Dermis microvascular lymphatic vessel endothelial cell (primary cell): ENCODE results near the gene PTRHD1. TPM values are rescaled to one million over a fixed set of nuclear protein-coding genes. Genes with fewer than 3 reads are reported as not detected.
A peak's percentile ranks its signal among the peaks of the same experiment; 100 is the strongest.
"Not testable (repeated sequence)": the region's sequence is repeated elsewhere in the genome, so short reads cannot be mapped to it uniquely, and the experiment has no call there.

Experiments
- DNase-seq, 2 donors: peaks; one replicate each; pipeline versions ENCODE4 v3.0.0 to v3.0.0-alpha.2; 2010; ENCODE audit warnings: low read depth in 2 of 2
- total RNA-seq: library from RNA; depleted of rRNA; stranded (reverse); fragments of >200 nt; gene quantifications from 2 replicates; pipeline ENCODE4 v1.2.1, GENCODE V29; 2014

The PTRHD1 gene
- total RNA-seq = 36.7 and 37.6 TPM in 2 replicates

DNA sequence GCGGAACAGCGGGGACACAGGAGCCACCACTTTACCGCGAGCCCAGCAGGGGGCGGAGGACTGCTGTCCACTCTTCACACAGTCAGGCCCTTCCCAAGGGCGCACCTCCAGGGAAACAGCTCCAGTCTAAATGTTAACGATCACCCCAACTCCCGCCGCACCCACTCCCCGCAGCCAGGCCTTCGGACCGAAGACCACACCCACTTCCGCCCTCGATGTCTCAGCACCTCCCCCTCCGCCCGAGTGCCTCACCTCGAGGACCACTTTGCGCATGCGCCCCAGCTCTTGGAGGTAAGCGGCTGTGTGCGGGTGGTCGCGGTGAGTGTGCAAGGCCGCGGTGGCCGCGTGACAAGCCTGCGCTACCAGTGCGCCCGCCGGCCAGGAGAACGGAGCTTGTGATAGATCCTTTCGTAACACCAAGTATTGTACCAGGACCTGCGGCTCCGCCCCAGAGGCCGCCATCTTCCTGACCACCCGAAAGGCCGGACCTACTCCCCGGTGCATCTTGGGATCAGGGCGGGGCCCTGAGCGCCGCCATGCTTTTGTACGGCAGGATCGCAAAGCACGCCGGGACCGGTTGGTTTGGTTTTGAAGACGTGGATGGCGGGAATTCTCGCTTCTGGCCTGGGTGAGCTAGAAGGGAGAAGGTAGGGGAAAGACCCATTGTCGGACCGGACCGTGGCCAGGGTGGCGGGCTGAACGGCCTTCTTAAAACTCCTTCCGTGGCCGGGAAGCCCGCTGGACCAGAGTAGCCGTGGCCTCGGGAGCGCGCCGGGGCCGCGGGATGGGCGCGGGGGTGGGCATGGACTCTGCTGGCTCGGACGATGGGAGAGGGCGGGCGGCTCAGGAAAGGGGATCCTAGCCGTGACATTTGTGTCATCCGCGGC lies at the start of gene PTRHD1, which contains the start of gene CENPO:
PTRHD1 (minus strand) TSS at position 518 of the 887 bp plus-strand sequence; CDS start at position 504, 14 bp downstream.
CENPO (plus strand) TSS at position 552 of the 887 bp plus-strand sequence. CDS start 495 bp downstream, outside the sequence.
- peak; percentile 89 to 96 for DNase-seq

- no peak for DNase-seq
These were observed 49.2 kb upstream of the PTRHD1 start for GRCh38 chr2:24842081-24843050.

GRCh38 chr2:24840962-24841945 lies 48.1 kb upstream of the PTRHD1 start:
- DNase-seq = no peak

- DNase-seq = no peak
These were observed 47.1 kb upstream of the PTRHD1 start for GRCh38 chr2:24840164-24840869.

DNA sequence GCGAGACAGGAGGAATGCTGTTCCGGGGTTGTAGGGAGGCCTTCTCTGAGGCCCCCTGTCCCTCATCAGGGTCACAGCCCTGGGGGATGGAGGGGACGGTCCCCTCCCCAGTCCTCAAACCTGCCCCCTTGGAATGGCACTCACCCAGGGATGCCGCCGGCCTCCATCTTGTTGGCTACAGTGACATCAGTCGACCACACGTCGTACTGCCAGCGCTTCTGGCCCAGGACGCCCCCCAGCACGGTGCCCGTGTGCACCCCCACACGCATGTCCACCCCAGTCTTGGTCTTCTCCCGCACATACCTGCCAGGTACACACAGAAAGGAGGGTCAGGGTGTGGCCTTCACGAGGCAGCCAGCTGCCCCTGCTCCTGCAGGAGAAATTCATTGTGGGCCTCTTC lies 46.5 kb upstream of the PTRHD1 start:
- DNase-seq = no peak

- no peak for DNase-seq
These were observed 45.4 kb upstream of the PTRHD1 start for GRCh38 chr2:24838541-24838940.

GRCh38 chr2:24837996-24838513 lies 44.9 kb upstream of the PTRHD1 start:
- DNase-seq = no peak

DNA sequence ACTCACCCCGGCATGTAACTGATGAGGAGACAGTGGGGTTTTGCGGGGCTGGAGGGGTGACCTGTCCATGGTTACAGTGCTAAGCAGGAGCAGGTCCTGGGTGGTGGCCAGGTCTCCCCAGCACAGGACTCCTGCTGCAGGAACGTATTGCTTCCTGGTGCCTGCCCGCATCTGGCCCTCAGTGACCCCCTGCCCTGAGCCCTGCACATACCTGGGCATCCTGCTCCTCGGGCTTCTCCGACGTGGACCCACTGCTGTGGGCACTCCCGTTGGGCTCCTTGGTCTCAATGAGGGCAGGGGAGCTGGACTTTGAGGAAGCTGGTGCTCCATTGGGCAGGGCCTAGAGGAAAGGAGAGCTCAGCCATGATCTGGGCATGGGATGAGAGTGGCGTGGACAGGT lies 43.5 kb upstream of the PTRHD1 start:
- DNase-seq = no peak

DNA sequence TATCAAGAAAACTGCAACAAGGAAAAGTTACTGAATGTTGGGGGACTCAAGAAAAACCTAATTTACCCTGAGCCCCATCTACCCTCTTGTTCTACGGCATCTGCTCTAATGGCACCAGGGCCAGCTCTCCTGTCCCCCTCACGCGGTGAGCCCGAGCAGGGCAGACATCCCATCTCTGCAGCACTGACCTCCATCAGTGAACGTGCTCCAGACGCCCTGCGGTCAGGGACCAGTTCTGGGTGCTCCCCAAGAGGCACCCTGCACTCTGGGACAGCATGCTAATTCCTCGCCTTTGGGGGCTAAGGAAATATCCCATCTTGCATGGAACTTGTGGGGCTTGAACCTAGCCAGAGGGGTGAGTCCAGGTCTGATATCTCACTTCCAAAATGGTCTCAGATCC lies 43.0 kb upstream of the PTRHD1 start:
- no peak for DNase-seq

- DNase-seq = not testable (repeated sequence)
These were observed 42.2 kb upstream of the PTRHD1 start for GRCh38 chr2:24835411-24835810.

DNA sequence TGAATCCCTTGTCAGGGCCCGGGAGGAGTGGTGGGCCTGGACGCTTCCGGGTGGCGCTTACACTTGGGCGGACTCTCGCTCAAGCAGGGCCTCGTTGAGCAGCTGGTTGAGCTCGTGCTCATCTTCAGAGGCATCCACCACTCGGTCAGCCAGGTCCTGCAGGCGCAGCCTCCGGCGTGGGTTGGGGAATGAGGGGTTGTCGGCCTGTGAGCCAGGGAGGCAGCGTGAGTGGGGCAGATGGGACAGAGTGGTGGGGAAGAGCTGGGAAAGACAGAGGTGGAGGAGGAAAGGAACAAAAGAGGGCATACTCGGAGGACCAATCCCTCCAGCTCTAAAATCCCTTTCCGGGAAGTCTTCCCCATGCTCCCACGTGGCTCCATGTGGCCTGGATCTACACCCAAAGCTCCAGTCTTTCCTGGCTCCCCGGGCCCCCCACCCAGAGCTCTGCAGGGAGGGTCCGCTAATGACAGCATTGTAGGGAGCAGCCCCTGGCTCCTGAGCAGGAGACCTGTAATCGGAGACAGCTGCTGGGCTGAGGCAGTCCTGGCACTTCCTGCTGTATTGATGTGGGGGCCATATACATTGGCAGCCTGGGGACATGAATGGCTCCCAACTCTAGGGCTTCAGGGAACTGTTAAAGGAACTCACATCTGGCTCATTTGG lies 41.7 kb upstream of the PTRHD1 start:
- no peak for DNase-seq

DNA sequence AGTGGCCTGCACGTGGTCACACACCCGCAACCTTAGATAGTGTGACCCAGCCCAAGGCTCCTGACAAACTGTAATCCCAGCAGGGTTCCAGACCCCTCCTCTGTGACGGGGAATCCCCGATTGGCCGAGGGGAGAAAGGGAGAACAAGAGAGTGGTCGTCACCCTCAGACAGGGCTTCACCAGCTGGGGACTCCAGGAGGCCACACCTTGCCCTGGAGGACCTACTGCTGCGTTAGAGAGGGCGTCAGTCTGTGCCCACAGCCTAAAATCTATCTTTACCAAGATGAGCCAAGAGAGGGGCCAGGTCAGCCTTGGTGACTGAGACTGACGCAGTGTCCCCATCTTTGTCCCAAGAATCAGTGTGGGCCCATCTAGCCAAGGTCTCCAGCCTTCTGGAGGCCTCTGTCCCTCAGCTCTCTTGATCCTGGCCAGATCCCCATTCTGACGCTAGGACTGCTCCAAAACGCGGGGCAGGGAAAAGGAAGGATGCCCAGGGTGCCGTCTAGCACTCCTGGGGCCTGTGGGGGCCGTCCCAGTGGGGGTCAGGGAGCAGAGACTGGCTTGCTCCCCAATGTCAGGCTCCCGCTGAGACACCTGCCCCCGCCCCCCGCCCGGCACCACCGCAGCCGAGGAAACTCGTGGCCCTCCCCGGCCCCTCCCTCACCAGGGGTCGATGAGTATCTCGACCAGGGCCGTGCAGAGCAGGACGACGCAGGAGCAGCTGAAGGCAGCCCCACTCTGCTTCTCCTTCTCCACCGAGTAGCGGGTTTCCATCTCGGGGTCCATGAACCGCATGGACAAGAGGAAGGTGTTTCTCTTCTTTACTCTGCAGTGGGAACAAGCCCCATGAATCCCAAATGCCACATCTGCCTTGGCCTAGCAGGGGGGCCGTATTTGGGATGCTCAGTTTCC lies 40.9 kb upstream of the PTRHD1 start:
- DNase-seq = no peak

GRCh38 chr2:24832931-24833701 lies 39.9 kb upstream of the PTRHD1 start:
- DNase-seq = no peak

- no peak for DNase-seq
These were observed 39.3 kb upstream of the PTRHD1 start for GRCh38 chr2:24832521-24832920.

- DNase-seq = no peak
These were observed 38.9 kb upstream of the PTRHD1 start for GRCh38 chr2:24832073-24832461.

GRCh38 chr2:24831221-24832072 lies 38.3 kb upstream of the PTRHD1 start:
- DNase-seq = no peak

DNA sequence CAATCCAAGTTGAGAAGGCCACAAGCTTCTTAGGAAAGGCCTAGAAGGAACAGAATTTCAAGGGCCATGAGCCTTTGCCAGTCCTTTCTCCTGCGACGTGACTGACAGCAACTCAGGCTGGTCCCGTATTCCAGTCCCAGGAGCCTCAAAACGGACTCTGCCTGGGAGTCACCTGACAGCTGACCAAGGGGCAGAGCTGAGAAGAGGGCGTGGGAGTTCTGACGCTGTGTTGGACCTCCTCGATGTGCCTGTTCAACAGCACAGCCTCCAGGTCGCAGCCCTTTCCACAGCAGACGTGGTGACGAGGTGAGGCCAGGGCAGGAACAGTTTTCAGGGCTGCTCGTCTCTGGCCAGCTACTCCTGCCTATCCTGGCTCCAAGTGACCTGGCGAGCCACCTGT lies 37.6 kb upstream of the PTRHD1 start:
- no peak for DNase-seq
